Esophagus squamous epithelium (tissue), 4 donors: ENCODE data around the gene NPHP4.

Source experiments
- POLR2A ChIP-seq, 4 donors: fragments of 450-650 bp; IDR thresholded peaks; one replicate each; pipeline ENCODE4 v1.6.1; 2017; ENCODE audit warnings: antibody characterized with exemption in 4 of 4, mild to moderate bottlenecking in 4 of 4, moderate library complexity in 3 of 4
- TF ChIP-seq, protein P1 (sequence below), 6 experiments: fragments of 450-650 bp in 4 of 6; fragments of 200-600 bp in 2 of 6; sonication (generic) in 2 of 6; IDR thresholded peaks; one replicate each; pipeline ENCODE4 v1.5.1; 2016 to 2019; ENCODE audit warnings: antibody characterized with exemption in 6 of 6, mild to moderate bottlenecking in 4 of 6, moderate library complexity in 4 of 6

DNA sequence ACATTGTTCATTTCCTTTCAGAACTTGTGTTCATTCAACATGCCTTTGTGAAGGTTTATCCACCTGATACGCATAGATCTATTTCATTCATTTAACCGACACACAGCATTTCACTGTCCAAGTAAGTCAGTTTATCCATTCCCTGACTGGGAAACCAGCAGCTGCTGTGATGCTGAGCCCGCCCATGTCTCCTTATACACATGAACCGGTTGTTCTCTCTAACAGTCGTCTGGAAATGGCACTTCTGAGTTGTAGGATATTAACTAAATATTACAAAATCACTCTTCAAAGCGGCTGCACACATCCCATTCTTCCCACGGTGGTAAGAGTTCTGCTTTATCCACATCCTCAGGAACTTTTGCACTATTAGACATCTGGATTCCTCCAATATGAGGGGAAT is 71.1 kb downstream of the NPHP4 start:
- TF ChIP-seq, protein P1, sequence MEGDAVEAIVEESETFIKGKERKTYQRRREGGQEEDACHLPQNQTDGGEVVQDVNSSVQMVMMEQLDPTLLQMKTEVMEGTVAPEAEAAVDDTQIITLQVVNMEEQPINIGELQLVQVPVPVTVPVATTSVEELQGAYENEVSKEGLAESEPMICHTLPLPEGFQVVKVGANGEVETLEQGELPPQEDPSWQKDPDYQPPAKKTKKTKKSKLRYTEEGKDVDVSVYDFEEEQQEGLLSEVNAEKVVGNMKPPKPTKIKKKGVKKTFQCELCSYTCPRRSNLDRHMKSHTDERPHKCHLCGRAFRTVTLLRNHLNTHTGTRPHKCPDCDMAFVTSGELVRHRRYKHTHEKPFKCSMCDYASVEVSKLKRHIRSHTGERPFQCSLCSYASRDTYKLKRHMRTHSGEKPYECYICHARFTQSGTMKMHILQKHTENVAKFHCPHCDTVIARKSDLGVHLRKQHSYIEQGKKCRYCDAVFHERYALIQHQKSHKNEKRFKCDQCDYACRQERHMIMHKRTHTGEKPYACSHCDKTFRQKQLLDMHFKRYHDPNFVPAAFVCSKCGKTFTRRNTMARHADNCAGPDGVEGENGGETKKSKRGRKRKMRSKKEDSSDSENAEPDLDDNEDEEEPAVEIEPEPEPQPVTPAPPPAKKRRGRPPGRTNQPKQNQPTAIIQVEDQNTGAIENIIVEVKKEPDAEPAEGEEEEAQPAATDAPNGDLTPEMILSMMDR (IDR thresholded peaks at IDR 0.05): no peak
- no peak for TF ChIP-seq POLR2A (IDR thresholded peaks at IDR 0.05)
